ENCODE measurements around the gene DCPS.
"Not testable (repeated sequence)": the region's sequence is repeated elsewhere in the genome, so short reads cannot be mapped to it uniquely, and the experiment has no call there.

DNA sequence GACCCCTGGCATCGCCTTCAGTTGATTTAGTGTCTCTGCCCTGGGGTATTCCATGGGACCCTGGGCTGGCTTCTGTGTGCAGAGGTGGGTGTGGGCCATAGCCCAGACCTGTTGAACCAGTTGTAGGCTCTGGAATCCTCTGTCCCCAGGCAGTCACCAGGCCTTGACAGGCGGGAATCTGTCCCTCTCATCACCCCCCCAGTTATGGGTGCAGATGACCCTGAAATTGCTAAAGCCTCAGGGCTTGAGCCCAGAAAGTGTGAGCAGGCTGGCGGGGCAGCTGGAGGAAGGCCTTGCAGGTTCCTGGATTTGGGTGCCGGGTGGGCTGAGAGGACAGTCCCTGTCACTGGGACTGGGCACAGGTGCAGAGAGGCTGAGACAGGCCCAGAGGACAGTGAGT lies 78.8 kb downstream of the DCPS start:
- TF ChIP-seq, protein P1, sequence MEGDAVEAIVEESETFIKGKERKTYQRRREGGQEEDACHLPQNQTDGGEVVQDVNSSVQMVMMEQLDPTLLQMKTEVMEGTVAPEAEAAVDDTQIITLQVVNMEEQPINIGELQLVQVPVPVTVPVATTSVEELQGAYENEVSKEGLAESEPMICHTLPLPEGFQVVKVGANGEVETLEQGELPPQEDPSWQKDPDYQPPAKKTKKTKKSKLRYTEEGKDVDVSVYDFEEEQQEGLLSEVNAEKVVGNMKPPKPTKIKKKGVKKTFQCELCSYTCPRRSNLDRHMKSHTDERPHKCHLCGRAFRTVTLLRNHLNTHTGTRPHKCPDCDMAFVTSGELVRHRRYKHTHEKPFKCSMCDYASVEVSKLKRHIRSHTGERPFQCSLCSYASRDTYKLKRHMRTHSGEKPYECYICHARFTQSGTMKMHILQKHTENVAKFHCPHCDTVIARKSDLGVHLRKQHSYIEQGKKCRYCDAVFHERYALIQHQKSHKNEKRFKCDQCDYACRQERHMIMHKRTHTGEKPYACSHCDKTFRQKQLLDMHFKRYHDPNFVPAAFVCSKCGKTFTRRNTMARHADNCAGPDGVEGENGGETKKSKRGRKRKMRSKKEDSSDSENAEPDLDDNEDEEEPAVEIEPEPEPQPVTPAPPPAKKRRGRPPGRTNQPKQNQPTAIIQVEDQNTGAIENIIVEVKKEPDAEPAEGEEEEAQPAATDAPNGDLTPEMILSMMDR (IDR thresholded peaks at IDR 0.05): not testable (repeated sequence)
- TF ChIP-seq POLR2A (IDR thresholded peaks at IDR 0.05): not testable (repeated sequence)

Measured in sigmoid colon (tissue), 3 donors.